Stimulated activated naive CD4-positive, alpha-beta T cell (primary cell): Measurements from ENCODE around the gene RGS7.
"Not testable (repeated sequence)": the region's sequence is repeated elsewhere in the genome, so short reads cannot be mapped to it uniquely, and the experiment has no call there.

Source experiments
- DNase-seq, 6 experiments: peaks; one replicate each; lab custom pipeline; 2025; lab: John Stamatoyannopoulos, UW

RGS7 gene

DNA sequence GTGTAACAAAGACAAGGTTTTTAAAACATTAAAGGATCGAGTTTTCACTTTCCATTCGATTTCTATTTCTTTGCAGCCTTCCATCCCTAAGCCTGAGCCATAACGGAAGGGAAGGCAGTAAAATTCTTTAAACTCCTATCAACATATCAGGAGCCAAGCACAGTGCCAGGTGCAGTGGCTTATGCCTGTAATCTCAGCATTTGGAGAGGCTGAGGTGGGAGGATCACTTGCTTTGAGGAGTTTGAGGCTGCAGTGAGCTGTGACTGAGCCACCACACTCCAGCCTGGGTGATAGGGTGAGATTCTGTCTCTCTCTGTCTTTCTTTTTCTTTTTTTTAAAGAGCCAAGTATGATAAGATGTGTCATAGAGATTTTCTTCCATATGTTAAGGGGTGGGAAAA lies 527.5 kb downstream of the RGS7 start:
- DNase-seq, result no peak

DNA sequence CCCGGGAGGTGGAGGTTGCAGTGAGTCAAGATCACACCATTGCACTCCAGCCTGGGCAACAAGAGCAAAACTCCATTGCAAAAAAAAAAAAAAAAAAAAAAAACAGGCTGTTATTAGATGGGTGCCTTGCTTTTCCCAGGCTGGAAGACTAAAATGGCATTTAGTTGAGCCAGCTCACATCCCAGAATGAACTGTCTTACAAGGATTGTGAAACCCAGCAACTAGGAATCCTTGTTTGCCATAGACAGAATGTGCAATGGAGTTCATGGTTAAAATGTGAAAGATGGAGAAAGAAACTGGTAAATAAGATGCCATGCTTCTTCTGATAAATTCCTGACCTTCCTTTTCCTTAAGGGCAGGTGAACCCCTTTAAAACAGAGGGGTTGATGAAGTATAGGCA lies 529.2 kb downstream of the RGS7 start:
- DNase-seq, result no peak

DNA sequence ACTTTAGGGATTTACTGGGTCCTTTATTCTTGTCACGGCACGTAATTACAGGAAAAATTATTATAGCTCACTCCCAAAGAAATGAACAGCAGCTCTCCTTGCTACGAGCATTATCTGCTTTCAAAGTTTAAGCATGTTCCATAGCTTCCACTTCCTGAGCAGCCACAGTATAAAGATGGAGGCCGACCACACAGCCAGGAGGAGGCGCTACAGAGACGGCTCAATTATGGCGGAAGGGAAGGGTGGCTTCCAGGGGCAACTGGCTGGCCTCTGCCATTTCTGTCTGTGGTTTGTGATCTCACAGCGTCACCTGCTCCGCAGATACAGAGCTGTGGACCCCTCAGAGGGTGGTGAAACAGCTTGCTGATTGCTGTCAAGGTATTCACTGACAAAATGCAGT lies 532.8 kb downstream of the RGS7 start:
- DNase-seq, result no peak

DNA sequence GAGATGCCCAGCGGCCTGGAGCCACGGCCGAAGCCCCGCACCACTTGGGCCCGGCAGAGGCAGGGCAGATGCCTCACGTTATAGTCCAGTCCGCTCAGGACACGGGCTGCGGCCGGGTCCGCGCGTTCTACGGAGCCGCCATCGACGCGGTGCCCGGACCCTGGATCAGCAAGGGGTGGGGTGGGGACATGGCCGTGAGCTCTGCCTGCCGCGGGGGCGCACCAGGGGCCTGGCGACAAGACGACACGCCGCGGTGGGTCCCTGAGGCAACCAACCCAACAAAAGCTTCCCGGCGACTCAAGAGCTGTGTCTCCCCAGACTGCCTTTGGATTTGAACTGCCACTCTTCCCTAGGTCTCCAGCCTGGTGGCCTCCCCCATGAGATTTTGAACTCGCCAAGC lies 533.6 kb downstream of the RGS7 start:
- no peak for DNase-seq

DNA sequence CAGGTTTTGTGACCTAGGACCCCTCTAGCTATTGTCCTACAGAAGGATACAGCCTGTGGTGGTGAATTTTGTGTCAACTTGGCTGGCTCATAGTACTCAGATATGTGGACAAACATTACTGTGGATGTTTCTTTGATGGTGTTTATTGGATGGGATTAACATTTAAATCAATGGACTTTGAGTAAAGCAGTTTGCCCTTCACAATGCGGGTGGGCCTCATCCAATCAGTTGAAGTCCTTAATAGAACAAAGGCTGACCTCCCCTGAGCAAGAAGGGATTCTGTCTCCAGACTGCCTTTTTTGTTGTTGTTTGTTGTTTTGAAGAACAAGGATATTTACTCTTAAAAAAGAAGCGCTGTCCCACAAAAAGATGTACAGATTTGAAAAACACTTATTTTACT lies 535.1 kb downstream of the RGS7 start:
- DNase-seq, result no peak

DNA sequence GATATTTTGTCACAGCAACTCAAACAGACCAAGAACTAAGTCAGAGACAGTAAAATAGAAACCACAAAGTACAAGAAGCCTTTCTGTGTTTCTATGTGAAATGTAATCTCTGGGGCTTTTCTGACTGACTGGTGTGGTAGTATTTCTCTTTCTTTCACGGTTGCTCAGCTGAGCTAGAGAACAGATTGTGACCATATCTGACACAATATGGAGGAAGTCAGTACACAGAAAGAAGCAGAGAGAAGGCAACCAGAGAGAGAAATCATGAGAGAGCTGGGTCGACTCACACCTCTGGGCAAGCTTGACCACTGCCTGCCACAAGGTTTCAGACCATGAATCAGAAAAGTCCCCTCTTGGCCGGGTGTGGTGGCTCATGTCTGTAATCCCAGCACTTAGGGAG lies 536.2 kb downstream of the RGS7 start:
- no peak for DNase-seq

DNA sequence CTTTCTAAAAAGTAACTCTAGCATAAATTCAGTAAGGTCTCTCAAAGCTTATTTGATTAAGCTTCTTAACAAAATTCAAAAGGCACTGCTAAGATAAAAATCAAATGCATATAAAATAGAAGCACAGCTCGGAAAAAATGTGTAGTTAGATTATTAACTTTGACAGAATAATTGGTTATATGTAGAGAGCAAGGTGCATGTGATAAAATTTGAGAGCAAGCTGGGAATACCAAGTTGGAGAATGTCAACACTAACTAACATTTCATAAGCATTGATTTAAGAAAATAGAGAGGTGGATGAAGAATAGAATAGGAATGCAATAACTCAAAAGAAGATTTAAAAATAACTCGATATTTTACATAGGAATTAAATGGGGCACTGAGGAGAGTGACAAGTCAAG lies 540.5 kb downstream of the RGS7 start:
- no peak for DNase-seq

DNA sequence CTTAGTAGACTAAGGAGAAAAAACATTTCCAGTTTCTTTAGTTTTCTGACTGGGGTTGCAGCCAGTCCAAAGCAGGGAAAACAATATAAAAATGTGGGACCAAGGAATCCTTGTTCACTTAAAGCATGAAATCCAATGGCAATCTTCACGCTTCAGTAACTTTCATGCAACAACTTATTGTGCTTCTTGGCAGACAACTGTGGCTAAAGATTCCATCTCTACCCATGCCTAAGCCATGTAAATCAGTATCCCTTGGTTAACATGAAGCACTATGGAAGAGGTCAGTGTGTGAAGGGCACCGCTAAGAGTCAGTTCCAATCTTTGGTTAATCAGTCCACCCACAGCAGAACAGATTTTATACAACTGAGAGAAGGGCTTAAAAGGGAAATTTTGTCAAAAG lies 543.3 kb downstream of the RGS7 start:
- no peak for DNase-seq

DNA sequence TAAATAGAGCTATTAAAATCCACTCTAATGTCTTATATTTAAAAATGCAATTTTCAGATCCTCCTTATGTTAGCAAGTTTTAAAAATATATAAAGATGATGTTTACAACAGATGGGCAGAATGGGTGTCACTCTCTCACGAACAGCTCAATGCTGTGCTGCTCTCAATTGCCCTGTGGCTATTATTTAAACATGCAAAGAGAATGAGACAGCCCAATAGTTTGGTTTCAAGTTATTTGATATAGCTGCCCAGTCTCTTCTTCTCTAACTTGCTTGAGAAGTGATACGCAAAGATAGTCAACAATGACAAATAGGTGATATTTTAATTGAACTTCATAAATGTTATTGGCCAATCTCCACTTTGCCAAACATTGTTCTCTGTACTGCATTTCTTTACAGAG lies 545.7 kb downstream of the RGS7 start:
- DNase-seq, result no peak

DNA sequence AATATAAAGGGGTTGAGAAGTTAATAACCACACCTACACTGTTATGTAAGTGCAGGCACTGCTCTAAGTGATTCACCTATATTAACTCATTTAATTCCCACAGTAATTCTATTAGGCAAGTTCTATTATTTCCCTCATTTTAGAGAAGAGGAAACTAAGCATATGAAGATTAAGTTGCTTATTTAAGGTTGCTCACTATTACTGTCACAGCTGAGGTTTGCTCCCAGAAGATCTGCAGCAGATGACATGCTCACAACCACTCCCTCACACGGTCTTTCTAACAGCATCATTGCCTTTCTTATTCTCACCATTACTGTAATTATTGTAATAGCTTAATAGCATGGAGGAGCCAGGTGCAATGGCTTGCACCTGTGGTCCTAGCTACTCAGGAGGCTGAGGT lies 548.6 kb downstream of the RGS7 start:
- DNase-seq, result no peak

DNA sequence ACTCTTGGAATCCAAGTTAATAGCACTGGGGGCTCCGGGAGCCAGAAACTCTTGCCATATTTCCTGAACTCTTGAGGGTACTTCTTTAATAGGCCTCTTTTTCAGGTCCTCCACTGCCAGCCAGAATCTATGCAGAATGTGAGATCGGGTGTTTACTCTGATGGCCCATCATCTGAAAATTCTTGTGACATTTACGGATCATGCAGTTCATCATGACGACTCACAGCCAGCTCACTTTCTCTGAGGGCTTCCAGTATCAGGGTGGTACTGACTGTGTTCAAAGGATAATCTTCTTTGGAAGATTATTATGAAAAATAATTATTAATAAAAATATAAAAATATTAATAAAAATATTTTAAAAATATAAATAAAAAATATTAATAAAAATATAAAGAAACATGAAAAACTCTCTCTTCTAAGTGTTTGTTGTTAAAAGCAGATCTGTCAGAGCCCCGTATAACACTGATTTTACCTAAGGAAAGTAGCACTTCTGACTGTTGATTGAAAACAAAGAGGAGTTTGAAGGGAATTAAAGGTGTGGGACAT lies 550.7 kb downstream of the RGS7 start:
- no peak for DNase-seq

DNA sequence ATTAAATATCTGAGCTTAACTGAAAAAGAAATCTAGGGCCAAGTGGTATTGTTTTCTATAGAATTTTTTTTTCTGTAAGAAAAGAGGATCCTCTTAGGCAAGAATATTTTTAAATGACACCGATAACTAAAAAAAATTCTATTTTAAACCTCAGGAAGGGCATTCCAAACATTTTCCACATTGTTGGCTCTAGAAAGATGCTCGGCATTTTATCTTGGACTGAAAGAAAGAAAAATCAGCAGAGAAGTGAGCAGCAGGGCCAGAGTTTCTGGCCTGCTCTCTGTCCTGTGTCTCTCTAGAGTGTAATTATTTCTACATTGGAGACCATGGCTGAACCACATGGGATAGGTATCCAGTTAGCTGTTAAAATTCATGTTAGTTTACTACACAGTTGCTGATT lies 552.5 kb downstream of the RGS7 start:
- DNase-seq, result no peak

DNA sequence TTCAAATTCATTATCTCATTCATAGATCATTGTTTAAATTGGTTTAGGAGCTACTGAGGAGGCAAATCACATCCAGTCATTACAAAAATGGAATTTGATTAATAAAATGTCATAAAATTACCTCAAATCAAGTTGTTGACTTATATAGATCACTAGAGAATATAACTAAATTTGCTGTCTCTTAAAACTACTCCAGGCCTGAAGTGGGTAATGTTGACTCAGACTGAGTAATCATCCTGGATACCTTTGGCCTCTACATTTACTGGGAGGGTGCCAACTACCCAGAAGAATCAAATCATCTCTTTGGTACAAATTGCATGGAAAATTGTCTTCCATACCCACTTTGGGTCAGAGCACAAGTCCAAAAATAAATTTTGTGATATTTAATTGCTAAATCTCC lies 553.9 kb downstream of the RGS7 start:
- no peak for DNase-seq

DNA sequence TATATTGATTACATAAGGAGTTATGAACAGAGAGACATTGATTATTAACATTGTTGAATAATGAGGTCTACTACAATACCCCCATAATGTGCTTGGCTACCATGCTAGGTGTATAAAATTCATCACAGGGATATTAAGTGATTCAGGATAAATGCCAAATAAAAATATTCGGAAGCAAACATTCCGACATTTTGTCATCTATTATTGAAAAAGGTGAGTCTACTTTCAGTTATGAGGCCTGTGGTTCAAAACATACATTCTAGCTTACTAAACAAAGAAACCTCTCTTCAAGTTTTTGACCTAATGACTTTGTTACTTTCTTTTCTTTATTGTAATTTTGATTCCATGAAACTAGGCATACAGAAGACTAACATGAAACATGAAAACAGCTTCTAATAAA lies 554.7 kb downstream of the RGS7 start:
- no peak for DNase-seq

DNA sequence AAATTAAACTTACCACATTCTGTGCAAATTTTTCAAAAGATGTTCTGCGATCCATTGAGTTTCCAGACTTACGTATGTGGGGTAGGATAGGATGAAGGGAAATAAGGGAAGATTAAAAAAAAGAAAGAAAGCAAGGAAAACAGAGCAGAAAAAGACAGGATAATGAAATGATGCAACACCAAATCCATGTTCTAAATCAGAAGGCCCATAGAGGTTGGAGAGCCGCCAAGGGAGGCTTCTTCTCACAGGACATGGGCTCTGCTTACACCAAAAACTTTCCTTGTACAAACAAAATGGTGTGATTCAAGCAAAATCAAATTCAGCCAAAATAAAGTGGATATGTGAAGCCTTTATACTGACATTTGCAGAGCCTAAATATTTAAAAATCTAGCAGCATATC lies 555.6 kb downstream of the RGS7 start:
- no peak for DNase-seq

DNA sequence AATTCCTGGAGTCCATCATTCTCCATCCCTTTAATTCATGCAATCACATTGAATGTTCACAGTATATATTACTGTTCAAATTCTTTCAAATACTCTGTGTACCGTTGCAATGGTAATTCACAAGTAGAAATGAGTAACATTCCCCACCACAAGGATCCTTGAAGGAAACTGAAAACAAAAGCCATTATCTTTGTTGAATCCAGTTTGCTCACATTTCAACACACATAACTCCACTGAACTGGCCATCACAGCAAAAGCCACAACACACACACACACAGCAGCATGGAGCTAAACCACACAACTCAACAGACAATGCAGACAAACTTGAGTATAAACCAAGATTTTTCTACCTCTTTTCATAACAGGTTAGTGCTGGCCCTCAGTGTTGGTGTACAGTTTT lies 556.7 kb downstream of the RGS7 start:
- DNase-seq, result no peak

DNA sequence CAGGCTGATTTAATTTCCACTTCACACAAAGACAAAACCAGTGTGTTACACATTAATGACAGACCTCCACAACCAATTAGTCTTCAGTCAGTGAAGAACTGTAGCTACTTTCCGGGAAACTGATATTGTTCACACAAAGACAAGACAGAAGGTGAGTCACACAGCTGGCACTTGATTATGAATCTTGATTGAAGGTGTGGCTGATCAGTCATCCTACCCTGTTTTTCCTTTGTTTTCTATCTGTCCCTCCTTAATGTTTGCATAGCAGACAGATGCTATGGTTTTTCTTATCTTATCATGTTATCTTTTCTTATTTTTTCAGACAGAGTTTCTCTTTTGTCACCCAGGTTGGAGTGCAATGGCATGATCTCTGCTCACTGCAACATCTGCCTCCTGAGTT lies 560.0 kb downstream of the RGS7 start:
- DNase-seq, result no peak

DNA sequence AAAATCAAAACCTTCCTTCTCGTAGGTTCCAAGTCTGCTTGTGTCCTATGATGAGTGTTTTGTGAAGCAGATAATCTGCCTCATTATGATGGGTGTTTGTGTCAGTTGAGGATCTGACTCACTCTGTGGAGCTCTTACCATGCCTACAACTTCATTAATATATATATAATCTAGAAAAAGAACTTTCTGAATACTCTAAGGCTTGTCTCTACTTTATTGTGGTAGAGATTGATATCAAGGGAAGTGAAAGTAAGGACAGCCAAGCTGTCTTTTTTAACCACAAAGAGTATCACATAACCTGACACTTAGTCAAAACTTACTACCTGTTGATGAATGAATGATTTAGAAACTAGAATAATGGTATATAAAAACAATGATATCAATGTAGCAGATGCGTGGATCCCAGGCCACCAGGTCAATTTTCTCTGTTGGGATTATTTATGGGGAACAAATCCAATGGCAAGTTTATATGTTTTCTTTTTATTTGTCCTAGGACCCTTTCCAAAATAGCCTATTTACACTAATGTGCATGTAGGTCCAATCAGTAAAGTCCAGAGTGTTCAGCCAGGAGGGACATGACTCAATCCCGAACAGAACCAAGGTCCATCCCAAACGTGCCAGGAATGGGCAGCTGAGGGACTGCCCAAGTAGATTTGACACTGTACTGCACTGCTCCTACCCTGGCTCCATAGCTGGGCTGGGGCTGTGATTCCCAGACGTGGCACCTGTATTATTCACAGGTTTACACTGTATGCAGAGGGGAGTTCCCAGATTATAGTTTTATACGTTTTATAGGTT lies 562.8 kb downstream of the RGS7 start:
- DNase-seq, result no peak

DNA sequence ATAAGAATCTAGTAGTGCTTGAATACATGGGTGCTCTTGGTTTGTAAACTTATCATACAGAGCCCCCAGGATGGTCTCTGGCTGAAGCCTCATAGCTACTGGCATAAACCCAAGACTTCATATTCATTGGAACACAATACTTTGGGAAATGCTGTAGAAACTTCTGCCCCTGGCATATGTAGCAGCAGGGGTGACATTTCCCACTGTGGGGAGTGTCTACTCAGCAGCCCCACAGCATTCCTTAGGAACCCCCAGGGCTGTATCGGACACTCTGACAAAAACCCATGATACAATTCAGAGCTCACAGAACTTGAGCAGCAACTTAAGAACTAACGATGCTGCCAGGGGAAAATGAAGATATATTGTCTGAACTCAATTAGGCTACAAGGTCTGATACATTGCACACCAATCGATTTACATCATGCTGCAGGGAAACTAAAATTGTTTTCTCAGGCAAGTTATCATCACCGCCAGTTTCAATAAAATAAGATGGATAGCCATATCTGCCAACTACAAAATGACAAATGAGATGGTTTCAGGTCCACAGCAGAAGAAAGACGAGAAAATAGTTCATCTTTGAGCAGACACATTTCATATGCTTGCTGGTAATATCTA lies 564.0 kb downstream of the RGS7 start:
- no peak for DNase-seq

DNA sequence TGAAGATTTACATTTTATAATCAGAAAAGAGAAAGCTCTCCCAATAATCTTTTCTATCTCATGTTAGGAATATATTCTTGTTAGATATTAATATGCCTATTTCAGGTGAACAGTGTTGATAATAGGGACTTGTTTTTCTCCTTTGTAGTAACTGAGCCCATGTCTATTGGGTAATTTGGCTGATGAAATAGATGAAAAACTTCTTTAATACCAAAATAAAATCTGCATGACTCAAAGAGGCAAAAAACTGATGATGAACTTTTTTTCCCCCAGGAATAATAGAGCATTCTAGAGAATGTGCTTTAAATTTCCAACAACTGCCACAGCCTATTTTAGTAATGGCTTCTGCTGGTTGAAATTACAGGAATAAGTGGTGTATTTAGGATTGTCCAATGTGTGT lies 566.1 kb downstream of the RGS7 start:
- DNase-seq, result no peak

DNA sequence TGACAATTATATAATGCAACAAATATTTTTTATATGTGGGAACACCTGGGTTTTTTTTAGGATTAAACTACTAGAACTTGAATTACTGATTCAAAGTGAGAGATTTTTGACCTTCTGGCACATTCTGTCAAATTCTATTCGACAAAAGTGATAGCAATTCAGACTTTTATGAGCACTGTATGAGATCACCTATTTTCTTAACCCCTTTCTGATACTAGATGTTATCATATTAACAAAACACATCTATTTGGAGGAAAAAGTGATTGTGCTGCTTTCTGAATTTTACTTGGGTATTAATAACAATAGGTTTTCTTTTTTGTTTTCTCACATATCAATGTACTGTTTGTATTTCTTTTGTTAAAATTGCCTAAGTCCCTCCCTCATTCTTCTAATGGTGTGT lies 570.1 kb downstream of the RGS7 start:
- no peak for DNase-seq

DNA sequence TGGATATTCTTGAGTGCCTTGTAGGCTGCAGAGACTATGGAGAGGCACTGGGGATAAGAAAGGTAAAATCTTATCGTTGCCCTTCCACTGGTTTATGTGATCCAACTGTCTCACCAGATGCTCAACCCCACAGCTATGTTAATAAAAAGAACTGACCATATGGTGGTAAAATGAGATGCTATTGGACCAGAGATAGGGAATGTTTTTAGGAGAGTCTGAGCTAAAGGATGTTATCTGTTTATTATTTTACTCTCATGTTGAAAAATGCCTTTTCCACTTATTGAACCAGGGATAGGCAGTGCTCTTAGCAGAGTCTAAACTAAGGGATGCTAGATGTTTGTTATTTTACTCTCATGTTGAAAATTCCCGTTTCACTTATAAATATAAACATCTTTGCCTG lies 572.2 kb downstream of the RGS7 start:
- DNase-seq, result no peak

DNA sequence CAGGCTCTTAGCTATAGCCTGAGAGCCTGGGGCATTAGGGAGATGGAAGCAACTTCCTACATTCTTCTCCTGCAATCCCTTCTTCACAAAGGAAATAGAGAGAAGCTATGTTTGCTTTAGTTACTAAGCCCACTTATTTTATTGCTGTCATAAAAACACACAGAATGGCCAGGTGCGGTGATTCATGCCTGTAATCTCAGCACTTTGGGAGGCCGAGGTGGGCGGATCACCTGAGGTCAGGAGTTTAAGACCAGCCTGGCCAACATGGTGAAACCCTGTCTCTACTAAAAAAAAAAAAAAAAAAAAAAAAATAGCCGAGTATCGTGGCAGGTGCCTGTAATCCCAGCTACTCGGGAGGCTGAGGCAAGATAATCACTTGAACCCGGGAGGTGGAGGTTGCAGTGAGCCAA lies 573.3 kb downstream of the RGS7 start:
- DNase-seq, result not testable (repeated sequence)

DNA sequence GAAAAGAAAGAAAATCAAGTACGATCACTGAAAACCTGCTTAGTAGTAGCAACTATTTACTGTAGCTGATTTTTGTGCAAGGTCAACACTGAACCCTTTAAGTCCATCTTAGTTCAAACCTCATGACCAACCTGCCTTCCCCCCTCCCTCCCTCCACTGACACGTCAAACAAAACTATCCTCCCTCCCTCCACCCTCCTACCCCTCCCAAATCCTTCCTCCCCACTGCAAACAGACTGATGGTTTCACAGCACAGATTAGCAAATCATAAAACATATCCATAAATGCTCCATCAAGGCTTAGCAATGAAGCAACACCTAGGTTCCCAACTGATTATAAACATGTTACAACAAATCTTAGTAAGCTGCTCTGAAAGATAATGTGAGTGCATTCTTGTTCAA lies 580.8 kb downstream of the RGS7 start:
- no peak for DNase-seq
